ENCODE measurements around the gene ADCYAP1R1.

ADCYAP1R1 gene

DNA sequence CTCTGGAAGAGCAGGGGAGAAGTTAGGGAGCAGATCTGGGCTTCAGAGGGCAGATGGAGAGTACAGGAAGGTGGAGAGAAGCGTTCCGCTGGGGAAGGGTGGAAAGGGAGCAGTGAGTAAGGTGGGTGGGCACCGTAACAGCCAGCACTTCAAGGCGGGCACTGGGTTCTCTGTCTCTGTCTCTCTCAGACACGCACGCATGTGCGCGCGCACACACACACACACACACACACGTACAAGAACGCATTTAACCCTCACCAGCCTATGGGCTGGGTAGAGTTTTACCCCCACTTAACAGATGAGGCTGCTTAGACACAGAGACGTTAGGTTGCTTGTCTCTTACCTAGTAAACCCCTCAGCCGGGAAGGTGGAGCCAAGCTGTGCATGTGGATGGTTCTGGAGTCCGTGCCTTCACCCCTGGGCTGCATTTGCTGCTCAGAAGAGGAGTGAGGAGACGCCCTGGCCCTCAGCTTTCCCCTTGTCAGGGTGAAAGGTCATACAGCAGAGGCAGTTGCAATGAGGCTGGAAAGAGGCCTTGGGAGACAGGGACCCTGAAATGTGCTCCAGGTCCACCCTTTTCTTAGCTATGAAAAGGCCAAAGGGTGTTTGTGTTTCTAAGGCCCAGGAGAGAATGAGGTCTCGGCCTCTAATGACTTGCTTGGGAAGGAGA, 16.0 kb downstream of the ADCYAP1R1 start:
- DNase-seq (ENCODE audit: low read depth in 3 of 3): no peak

DNA sequence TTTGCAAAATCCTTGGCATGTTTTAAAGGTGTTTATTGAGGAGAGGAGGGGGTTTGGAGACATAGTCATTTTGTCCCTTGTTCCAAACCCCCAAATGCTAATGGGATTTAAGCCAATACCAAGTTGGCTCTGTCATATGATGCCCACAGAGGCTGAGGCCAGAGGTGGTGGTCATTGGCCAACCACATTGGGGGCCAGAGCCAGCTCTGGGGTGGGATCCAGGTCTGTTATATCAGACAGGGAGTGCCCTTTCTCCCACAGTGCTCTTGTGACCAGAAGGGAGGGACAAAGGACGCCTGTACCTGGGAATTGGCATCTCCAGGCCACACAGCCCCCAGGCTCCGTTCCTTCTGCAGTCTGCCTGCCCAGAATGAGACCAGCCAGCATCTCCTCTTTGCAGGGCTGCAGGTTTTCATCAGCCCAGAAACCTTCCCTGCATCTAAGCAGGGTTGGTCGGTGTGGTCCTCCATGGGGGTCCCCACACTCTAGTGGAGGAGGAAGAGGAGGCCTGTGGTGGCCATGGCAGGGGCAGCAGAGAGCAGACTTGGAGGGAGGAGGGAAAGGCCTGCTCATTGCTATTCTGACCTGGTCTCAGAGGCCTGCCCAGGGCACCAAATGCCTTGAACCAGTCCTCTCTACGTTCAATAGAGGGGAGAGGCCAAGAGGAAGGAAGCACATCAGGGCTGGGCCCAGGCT, 17.9 kb downstream of the ADCYAP1R1 start:
- DNase-seq (ENCODE audit: low read depth in 3 of 3): no peak

DNA sequence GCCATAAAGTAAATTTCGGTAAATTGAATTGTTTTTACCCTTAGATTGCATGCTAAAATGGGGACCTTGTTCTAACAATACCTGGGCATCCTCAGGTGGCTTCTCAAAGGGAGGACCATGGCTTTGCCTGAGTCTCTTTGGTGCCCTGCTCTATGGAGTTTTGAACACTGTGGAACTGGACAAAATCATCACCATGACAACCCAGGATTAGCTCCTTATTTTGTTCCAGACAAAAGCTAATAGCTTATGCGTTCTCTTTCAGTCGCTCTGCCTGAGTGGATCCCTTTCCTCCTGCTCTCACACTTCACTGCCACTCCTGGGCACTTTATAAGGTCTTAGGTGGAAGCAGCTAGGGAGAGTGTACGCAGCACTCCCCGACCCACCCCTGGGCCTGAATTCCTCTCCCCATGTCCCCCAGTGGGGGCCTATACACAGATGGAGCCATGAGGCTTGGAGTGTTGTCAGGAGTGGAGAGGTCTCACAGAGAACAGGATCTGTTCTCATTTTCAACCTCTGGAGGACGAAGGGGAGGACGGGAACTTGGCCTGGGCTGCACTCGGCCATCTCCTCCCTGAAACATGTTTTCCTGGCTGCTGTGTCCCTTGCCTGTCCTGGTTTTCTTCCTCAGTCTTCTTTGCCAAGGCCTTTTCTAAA, 19.0 kb downstream of the ADCYAP1R1 start:
- no peak for DNase-seq (ENCODE audit: low read depth in 3 of 3)

DNA sequence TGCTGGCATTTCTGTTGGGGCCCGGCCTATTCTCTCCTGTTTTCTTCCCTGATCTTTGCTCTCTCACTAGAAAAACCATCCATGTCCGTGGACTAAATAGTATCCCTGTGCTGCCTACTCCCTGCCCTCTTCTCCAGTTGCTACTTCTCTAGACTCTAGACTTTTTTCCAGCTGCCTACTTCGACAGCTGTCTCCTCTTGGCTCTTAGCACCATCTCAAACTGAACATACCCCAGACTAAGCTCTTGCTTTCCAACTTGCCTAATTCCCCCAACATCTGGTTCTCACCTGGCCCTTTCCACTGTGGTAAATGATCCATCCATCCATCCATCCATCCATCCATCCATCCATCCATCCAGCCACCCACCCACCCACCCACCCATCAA, 19.5 kb downstream of the ADCYAP1R1 start:
- DNase-seq (ENCODE audit: low read depth in 3 of 3): no peak

DNA sequence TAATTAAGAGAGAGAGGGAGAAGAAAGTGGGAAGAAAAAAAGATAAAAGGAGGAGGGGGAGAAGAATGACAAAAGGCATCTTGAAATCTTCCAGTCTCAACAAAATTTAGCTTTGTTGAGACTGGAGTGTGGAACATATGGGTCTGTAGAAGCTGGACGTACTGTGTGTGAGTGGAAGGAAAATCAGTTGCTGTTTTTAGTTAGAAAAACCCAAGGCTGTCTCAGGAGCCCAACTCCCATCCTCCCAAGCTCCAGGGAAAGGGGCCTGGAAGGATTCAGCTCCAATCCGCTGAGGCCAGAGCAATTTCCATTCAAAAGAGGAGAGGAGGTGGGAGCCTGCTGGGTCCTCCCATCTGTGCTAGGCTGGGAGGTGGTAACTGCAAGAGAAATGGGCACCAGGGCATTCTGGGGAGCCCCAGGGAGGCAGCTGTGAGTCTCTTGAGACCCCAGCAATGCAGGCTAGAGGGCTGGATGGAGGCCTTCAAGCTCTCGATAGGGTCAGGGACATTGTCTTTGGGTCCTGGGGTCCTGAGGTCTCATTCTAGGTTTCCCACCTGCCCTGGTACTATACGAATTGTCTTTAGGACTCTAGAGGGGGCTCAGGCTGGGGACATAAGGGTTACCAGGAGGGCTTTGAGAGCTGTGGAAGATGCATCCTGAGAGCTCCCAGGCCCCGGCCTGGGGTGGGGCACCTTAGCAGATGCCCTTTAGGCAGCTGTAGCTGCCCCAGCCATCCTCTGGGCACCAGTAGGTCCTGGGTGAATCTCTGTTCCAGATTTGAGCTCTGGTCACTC, 21.4 kb downstream of the ADCYAP1R1 start:
- DNase-seq (ENCODE audit: low read depth in 3 of 3): no peak

DNA sequence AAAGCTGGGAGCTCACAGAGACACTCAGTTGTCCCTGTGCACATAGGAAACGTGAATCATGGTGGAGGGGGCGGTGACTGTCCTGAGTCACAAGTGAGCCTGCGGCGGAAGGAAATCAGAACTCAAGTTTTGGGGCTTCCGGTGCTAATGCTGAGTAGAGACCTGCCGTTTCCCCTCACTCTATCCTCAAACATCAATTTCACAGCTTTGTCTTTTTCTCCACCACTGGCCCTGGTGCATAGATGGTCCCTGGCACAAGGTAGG, 21.9 kb downstream of the ADCYAP1R1 start:
- no peak for DNase-seq (ENCODE audit: low read depth in 3 of 3)

DNA sequence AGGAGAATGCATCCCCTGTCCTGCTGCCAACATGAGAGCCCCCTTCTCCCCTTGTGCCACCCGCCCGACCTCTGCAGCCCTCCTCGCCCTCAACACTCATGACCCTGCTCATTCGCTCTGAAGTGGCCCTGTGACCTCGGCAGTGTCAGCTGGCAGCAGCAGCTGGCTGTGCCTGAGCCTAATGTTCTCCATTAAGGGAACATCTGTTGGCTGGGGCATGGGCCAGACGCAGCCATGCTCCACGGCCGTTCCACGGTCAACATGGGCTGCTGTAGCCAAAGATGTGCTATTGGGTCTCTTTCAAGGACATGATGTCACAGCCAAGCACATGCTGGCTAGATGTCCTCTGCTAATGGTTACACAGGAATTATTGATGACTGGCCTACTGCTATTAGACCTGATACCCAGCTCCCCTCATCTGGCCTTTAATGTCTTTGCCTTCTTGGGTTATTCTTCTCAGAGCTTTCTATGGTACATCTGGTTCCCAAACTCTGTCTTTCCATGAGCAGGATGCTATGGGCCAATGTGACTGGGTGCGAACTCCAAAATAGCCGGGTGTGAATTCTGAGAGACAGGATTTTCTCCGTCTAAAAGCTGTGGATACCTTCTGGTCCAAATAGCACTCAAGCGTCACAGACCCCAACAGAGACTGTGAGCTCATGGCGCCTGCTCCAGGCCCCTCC, 22.4 kb downstream of the ADCYAP1R1 start:
- no peak for DNase-seq (ENCODE audit: low read depth in 3 of 3)

DNA sequence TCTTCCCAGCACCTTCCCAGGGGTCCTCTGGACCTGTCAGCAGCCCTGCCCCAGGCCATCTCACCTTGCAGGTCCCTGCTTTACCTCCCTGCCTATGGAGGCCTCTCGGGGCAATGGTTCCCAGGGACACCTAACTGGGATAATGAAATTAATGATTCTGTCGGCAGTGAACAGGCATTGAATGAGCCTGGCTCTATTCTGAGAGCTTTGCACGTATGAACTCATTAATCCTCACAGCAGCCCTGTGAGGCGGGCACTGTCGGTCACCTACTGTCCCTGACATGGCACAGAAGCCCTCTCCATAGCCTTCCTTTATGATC, 22.9 kb downstream of the ADCYAP1R1 start:
- DNase-seq (ENCODE audit: low read depth in 3 of 3): no peak

DNA sequence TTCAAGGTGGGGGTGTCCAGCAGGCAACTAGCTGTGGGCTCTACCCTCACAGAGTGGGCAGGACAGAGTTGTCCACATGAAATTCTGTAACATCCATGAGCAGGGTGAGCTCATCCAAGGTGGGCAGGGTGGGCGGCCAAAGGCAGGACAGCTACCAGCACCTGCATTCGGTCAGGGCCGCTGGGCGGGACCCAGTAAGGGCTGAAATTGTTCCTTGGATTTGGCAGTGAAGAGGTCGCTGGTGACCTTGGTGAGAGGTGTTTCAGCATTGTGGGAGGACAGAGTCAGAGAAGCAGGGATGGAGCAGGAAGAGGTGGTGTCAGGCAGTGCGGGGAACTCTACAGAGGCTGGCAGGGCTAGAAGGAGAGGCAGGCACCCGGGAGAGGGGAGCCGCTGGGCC, 23.9 kb downstream of the ADCYAP1R1 start:
- no peak for DNase-seq (ENCODE audit: low read depth in 3 of 3)

DNA sequence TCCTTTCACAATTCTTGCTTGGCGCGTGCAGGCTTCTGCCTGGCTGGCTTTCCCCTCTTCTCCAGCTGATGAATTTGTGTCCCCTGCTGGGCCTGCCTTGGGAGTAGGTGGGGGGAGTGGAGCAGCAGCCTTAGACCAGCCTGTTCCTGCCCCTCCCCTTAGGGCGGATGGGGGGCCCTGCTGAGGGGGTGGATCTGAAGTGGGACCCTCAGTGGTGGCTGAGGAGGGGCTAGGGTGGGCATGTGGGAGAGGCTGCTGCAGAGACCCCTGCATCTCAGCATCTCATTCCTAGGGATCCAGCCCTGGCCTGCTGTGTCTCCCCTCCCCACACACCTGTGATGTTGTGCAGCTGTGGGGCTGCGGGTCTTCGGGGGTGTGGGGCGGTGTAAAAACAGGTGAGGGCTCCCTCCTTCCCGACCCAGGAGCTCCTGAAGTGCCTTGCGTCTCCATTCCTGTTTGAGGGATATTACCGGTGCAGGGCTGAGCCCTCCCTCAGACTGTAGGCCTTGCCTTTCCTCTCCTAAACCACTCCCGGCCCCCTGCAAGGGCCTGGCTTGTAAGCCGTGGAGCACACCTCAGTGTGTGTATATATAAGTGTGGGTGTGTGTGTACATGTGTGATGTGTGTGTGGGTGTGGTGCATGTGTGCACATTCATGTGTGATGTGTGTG, 24.7 kb downstream of the ADCYAP1R1 start:
- DNase-seq (ENCODE audit: low read depth in 3 of 3): no peak

DNA sequence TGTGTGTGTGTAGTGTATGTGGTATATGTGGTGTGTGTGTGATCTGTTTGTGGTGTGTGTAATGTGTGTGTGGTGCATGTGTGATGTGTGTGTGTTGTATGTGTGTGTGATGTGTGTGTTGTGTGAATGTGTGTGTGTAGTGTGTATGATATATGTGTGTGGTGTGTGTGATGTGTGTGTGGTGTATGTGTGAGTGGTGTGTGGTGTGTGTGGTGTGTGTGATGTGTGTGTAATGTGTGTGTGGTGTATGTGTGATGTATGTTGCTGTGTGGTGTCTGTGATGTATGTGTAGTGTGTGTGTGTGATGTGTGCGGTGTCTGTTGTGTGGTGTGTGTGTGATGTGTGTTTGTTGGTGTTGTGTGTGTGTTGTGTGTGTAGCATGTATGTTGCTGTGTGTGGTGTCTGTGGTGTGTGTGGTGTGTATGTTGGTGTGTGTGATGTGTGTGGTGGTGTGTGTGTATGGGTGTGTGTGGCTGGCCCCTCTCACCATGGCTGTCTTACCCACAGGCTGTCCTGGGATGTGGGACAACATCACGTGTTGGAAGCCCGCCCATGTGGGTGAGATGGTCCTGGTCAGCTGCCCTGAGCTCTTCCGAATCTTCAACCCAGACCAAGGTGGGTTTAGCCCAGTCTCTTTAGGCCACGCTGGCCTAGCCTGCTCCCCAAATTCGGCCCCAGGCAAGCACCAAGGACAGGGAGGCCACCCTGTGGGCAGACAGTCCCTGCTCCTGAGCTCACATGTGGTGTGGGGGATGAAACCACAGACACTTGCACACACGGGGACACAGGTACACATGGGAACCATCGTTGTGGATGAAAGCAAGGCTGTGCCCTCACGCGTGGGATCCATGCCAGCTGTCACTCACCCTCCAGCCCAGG, 25.6 kb downstream of the ADCYAP1R1 start:
- no peak for DNase-seq (ENCODE audit: low read depth in 3 of 3)

DNA sequence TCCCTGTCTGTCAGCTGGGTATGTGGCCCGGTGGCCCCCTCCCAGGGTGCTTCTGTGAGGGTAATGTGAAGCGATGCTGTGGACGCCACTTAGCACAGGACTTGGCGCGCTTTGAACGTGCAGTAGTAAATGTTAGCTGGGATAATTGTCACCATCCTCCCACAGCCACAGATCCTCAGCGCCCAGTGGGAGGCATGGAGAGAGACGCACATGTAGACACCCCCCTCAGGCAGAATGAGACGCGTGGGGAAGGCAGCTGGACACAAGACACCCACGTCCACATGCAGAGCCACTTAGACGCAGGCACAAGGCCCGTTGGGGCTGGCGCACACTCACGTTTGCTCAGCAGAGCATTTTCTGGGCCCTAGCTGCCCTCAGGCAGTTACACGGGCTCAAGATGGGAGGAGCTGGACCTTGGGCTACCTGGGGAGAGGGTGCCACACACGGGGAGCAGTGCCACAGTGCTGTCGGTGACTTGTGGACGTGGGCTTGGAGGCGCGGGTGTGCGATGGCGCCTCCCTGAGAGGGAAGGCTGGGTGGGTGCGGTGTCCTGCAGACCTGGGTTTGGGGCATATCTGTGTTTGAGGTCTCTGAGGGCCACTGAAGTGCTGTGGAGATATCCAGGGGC, 26.4 kb downstream of the ADCYAP1R1 start:
- no peak for DNase-seq (ENCODE audit: low read depth in 3 of 3)

DNA sequence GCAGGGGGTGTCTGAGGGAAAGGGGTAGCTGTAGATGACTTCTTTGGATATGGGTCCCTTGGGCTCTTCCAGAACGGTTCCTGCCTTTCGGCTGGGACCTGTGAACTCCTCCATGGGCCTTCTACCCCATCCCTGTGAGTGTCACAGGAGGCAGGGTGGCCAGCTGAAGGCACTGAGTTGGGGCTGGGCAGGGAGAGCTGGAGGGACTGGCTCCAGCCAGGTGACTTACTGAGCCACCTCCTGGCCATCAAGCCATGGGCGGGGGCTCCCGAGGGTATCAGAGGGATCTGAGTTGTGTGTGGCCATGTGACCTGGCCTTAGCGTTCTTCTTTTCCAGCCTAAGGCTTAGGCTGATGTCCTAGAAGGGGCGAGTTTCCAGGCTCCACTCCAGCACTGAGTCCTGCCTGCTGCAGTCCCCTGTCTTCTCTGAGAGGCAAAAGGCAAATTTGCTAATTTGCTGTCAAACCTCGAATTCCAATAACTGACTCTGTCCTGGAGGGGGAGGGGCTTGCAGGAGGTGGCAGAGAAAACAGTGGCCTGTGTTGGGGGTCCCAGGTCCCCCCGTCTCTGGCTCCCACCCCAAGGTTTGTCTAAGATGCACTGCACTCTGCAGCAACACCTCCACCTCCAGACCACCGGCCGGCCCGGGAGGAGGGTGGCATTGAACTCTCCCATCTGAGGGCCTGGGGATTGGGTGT, 27.2 kb downstream of the ADCYAP1R1 start:
- no peak for DNase-seq (ENCODE audit: low read depth in 3 of 3)

DNA sequence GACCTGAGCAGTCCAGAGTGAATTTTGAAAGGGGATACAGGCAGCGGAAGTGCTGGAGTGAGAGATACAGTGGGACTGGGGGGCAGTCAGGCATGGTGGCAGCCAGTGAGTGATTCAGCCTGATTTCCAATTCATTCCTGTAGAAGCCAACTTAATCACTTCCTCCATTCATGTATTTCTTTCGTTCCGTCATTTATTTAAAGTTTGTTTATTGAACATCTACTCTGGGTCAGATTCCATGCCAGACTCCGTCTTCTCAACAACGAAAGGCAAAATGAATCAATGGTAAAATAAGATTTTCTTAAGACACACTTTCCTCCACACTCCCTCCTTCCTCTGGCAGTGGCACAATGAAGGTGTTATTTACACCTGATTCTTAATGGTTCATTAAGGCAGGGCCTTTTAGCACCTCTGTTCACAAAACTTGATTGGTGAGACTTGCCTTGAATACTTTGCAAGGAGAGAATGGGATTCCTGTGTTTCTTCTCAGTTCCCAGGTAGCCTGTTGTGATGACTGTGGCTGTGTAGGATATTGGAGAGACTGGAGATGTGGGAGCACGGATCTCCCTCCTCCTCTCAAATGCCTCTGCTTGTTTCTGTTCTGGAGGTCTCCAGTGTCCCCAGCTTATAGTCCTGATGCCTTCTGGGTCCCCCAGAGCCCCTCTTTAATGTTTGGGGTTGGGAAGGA, 27.9 kb downstream of the ADCYAP1R1 start:
- DNase-seq (ENCODE audit: low read depth in 3 of 3): no peak

DNA sequence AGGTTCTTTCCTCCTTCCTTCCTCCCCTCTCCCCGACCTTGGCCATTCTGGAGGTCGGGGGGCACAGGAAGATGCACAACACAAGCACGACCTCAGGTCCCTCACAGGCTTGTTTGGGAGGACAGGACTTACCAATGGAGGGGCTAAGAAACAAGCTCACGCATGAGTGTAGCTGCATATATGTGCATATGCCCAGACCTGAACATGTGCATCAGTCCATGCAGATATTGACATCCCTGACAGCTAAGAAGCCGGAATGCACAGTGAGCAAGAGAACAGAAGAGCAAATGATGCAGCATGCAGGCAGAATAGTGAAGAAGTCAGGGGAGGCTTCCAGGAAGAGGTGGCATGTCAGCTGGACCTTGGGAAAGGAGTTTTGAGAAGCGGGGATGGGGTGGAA, 28.7 kb downstream of the ADCYAP1R1 start:
- DNase-seq (ENCODE audit: low read depth in 3 of 3): no peak

DNA sequence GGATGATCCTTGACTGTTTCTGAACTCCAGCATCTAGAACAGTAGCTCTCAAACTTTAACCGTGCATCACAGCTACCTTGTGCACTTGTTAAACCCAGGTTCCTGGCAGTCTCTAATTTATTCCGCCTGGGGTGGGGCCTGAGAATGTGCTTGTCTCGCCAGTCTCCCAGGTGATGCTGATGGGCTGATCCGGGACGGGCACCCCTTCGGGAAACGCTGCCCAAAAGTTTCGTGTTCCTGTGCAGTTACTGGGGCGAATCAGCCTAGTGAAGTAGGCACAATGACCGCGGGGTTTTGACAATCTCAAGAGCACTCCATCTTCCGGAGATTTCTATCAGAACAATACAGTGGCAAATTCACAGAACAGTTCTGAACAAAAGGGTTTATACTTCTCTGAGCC, 29.9 kb downstream of the ADCYAP1R1 start:
- no peak for DNase-seq (ENCODE audit: low read depth in 3 of 3)

DNA sequence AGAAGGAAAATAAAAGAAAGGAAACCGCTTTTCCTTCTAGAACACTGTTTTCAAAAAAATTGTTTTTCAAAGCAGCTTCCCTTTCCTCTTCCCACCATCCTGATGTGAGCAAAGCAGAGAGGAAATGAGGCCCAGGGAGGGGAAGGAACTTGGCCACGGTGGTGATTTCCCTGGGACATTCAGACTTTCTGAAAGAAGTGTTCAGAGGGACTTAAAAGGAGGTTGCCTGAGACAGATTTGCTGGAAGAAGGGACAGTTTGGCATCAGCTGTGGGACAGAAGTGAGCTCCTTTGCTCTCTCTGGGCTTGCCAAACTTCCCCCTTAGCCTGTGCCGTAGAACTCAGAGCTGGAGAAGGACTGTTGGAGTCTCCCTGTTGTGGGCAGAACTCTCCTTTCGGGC, 30.3 kb downstream of the ADCYAP1R1 start:
- DNase-seq (ENCODE audit: low read depth in 3 of 3): no peak

DNA sequence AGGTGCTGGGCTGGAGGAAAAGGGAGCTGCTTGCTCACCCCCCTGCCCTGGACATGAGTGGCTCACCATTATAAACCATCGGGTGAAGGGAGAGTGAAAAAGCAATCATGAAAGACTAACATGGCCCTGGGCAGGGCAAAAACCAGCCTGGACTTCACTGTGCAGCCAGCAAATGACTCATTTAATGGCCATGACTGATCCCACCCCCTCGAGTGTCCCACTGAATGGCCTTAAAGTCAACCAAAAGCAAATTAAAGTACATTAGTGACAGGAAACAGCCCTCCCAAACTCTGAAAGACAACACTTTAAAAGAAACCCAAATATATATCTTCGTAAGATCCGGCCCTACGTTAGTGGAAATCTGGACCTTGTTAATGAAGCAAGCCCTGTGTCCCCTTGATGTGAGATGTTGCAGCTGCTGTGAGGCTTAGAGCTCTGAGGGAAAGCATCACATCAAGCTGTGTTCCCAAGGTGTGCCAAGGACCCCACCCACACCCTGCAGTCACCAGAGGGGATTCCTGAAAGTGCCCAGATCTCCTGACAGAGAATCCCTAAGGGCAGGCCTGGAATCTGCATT, 31.2 kb downstream of the ADCYAP1R1 start:
- DNase-seq (ENCODE audit: low read depth in 3 of 3): no peak

DNA sequence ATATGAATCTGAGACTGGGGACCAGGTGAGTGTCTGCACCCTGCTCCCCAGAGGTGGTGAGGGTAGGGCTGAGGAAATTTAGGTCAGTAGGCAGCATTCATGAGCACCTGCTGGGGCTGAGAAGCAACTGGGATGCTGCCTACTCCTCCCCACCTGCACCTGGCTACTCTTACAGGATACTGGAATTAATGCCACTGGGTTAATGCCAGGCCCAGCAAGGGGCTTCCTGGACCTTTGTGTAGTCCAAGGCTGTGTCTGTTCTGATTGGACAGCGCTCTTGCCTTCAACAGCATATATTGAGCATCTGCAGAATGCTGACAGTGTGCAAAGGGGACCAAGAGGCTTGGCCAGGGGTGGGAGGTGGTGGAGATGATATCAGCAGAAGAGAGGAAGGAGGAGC, 32.1 kb downstream of the ADCYAP1R1 start:
- DNase-seq (ENCODE audit: low read depth in 3 of 3): no peak

All from stimulated activated CD4-positive, alpha-beta T cell treated with anti-CD3 and anti-CD28 coated beads, TNF-alpha, amount 100 ng/mL, for 4 hours (primary cell).